HG03066 (cell line): ENCODE results near the gene RC3H2.
"Not testable (repeated sequence)": the region's sequence is repeated elsewhere in the genome, so short reads cannot be mapped to it uniquely, and the experiment has no call there.

ENCODE experiments used
- ATAC-seq: cut with Tn5 transposase; IDR thresholded peaks from one replicate; pipeline ENCODE4 v1.9.1; 2021; ENCODE audit warnings: low read depth; ENCODE audit not compliant: unreplicated experiment

The RC3H2 gene

GRCh38 chr9:122922713-122923112 lies 17.6 kb upstream of the RC3H2 start:
- no peak for ATAC-seq

- no peak for ATAC-seq
Measured at GRCh38 chr9:122918310-122918709, 13.2 kb upstream of the RC3H2 start.

GRCh38 chr9:122912964-122913673 lies 8.0 kb upstream of the RC3H2 start, which contains the start of gene ZBTB6:
Gene ZBTB6, minus strand, starts transcription at chr9:122913323. Its CDS starts 1,251 bp downstream, at chr9:122912072.
- ATAC-seq = peak; percentile 99

- no peak for ATAC-seq
Measured at GRCh38 chr9:122912671-122912963, 7.5 kb upstream of the RC3H2 start.

DNA sequence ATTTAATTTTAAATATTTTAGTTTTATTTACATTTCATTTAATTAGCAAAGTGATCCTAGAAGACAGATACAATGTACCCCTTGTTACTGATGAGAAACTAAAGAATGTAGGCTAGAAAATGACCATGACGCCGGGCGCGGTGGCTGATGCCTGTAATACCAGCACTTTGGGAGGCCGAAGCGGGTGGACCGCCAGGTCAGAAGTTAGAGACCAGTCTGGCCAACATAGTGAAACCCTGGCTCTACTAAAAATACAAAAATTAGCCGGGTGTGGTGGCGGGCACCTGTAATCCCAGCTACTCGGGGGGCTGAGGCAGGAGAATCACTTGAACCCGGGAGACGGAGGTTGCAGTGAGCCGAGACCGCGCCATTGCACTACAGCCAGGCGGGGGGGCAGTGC lies 963 bp upstream of the RC3H2 start:
- ATAC-seq = not testable (repeated sequence)

GRCh38 chr9:122904466-122904822 lies 715 bp downstream of the RC3H2 start:
- peak; percentile 17 for ATAC-seq

DNA sequence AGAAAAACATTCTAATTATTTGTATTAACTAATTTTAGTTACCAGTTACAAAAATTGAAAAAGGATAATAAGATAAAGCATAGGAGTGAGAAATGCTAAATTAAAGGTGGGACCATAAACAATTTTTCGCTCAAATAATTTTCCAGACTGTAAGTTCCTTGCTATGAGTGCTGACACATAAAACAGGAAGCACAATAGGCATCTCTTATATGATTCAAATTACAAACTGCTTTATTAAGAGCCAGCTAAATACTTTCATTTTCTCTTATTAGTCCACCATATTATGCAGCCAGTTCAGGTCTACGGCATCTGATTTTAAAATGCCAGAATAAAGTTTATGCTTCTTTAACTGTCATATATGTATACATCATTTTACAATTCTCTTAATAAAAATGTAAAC lies 4.4 kb downstream of the RC3H2 start:
- ATAC-seq = no peak

DNA sequence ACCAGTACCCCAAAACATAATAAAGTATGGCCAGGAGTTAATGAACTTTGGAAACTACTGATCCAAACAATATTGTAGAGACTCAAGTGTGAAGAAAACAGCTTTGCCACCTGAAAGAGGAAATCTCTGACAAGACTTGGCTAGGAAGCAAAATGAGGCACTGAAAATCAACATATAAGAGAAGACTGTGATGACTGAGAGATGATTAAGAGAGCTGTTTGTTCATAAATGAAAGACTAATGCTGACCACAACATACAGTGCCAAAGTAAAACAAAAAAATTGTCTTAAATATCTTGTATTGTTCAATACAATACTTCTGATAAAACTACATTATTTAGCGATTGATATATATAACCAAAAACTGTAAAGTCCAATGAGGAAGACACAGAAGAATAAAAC lies 7.2 kb downstream of the RC3H2 start:
- ATAC-seq = no peak

GRCh38 chr9:122888480-122888879 lies 16.7 kb downstream of the RC3H2 start:
- ATAC-seq = no peak

- no peak for ATAC-seq
Measured at GRCh38 chr9:122883125-122883524, 22.0 kb downstream of the RC3H2 start.

DNA sequence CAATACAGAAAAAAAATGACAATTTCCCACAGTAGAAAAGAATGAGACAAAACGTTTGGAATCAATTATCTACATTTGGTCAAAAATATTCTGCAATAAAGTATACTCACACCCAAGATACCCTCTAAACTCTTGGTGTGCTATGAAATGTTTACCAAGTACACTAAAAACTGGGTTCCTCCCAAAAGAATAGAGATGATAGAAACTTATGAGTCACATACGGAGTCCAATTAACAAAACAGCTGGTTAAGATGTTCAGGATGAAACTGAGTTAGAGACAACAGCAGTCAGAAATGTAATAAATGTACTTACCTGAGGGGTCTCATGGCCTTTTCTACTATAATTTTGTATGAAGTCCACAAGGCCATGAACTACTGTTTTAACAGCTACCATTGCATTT lies 25.7 kb downstream of the RC3H2 start:
- ATAC-seq = no peak

DNA sequence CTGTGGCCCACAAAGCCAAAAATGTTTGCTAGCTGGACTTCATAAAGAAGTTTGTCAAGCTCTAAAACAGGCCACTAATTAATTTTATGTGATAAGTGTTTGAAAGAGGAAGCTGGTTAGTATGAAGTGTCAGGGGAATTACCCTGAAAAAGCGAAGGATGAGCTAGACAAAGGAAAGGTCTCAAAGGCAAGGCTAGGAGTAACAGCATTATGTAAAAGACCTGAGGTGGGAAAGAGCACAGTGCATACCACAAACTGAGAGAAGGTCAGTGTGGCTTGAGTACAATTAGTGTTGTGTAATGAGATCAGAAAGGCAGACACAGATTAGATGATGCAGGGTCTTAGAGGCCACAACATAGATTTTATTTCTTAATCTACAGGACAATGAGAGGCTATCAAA lies 29.6 kb downstream of the RC3H2 start:
- ATAC-seq = no peak

GRCh38 chr9:122867276-122867675 lies 37.9 kb downstream of the RC3H2 start:
- ATAC-seq = not testable (repeated sequence)

- ATAC-seq = no peak
Measured at GRCh38 chr9:122866079-122866478, 39.1 kb downstream of the RC3H2 start.

DNA sequence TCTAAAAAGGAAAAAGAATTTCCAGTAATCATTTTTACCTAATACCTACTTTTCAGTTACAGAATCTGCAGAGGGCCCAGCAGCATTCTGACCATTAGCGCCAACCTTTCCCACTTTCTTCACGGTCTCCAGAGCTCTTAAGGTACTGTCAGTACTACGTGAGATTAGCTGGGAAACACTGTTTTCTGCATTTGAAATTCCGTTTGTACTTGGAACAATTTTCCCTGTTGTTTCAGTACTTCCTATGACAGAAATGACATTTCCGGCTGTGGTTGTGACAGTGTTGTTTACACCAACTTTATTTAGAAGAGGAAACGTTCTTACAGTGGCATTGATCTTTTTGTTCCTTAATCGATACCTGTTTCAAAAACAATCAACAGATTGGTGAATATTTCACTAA lies 39.9 kb downstream of the RC3H2 start:
- ATAC-seq = no peak

DNA sequence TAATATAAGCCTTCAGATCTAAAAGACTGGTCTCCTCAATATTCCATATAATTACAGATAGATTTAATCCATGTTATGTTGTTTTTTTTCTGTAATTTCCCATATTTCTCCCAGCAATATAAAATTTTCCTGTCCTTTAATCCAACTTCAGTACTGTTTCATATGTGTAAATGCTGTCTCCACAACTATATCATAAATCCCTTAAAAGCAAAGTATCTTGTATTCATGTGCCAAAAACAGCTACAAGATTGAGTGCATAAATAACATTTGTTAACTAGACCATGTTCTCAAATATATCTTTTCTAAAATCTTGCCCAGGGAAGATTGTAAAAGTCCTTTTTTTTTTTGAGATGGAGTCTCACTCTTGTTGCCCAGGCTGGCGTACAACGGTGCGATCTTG lies 41.8 kb downstream of the RC3H2 start:
- no peak for ATAC-seq

- ATAC-seq = no peak
Measured at GRCh38 chr9:122860319-122861142, 44.6 kb downstream of the RC3H2 start.

DNA sequence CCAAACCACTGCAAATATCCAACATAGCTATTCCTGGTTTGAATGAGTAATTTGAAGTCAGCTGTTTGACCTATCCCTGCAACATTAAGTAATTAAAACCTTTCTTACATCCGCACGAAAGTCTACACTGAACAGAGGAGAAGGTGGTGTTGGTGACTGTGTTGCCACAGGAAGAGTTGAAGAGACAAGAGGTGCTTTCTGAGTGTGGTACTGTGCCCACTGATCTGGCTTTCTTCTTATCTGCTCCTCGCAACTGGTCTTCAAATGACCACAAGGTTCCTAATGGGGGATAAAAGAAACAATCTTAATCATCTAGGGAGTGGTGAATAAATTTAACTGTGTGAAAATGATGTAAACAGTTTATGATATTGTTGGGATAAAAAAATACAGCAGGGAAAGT lies 47.3 kb downstream of the RC3H2 start:
- no peak for ATAC-seq

- not testable (repeated sequence) for ATAC-seq
Measured at GRCh38 chr9:122852085-122852786, 52.9 kb downstream of the RC3H2 start.

GRCh38 chr9:122848256-122848943 lies 56.8 kb downstream of the RC3H2 start:
- no peak for ATAC-seq

- no peak for ATAC-seq
Measured at GRCh38 chr9:122846371-122846940, 58.7 kb downstream of the RC3H2 start.
